Right hindlimb (tissue), 1 donor: ENCODE measurements around the gene AGAP1.

Experiments used
- DNase-seq: peaks from one replicate; pipeline ENCODE4 v3.0.0-alpha.2; 2018

Gene AGAP1

GRCh38 chr2:235492850-235493344 is 946 bp upstream of the AGAP1 start:
- DNase-seq = peak; percentile 42

GRCh38 chr2:235493402-235493774 is 455 bp upstream of the AGAP1 start:
- no peak for DNase-seq

GRCh38 chr2:235494716-235495372 is 1.0 kb downstream of the AGAP1 start:
- peak; percentile 62 for DNase-seq

- no peak for DNase-seq
These were observed 1.8 kb downstream of the AGAP1 start for GRCh38 chr2:235495373-235496238.

- no peak for DNase-seq
These were observed 2.4 kb downstream of the AGAP1 start for GRCh38 chr2:235496239-235496621.

- no peak for DNase-seq
These were observed 3.3 kb downstream of the AGAP1 start for GRCh38 chr2:235497096-235497495.

- DNase-seq = no peak
These were observed 4.7 kb downstream of the AGAP1 start for GRCh38 chr2:235498541-235498940.

GRCh38 chr2:235498946-235499812 is 5.3 kb downstream of the AGAP1 start:
- no peak for DNase-seq

- no peak for DNase-seq
These were observed 6.4 kb downstream of the AGAP1 start for GRCh38 chr2:235500110-235500760.

- no peak for DNase-seq
These were observed 7.2 kb downstream of the AGAP1 start for GRCh38 chr2:235500761-235501672.

GRCh38 chr2:235501673-235502031 is 7.8 kb downstream of the AGAP1 start:
- no peak for DNase-seq

GRCh38 chr2:235502336-235502735 is 8.5 kb downstream of the AGAP1 start:
- no peak for DNase-seq

- DNase-seq = no peak
These were observed 10.8 kb downstream of the AGAP1 start for GRCh38 chr2:235504441-235505180.

- no peak for DNase-seq
These were observed 11.4 kb downstream of the AGAP1 start for GRCh38 chr2:235505181-235505741.

- DNase-seq = no peak
These were observed 12.6 kb downstream of the AGAP1 start for GRCh38 chr2:235506291-235506996.

GRCh38 chr2:235506997-235507615 is 13.3 kb downstream of the AGAP1 start:
- DNase-seq = peak; percentile 42

GRCh38 chr2:235507928-235508327 is 14.1 kb downstream of the AGAP1 start:
- no peak for DNase-seq

- no peak for DNase-seq
These were observed 14.7 kb downstream of the AGAP1 start for GRCh38 chr2:235508371-235509160.

GRCh38 chr2:235510318-235510717 is 16.5 kb downstream of the AGAP1 start:
- DNase-seq = peak; percentile 2
